Lower lobe of right lung (tissue), 2 donors: ENCODE results near the gene DSC2. TPM values are rescaled to one million over a fixed set of nuclear protein-coding genes. Genes with fewer than 3 reads are reported as not detected.

Source experiments
- ATAC-seq, 2 donors: fragments of 200-7000 bp; cut with Tn5 transposase; one replicate each; pipeline ENCODE4 v1.9.1; 2020 to 2022; ENCODE audit warnings: mild to moderate bottlenecking in 2 of 2, moderate library complexity in 2 of 2
- DNase-seq: peaks from one replicate; pipeline ENCODE4 v3.0.0-alpha.2; 2020
- H3K27ac ChIP-seq: fragments of 200-600 bp; one replicate; pipeline ENCODE4 v1.8.0; 2022
- H3K27me3 ChIP-seq: fragments of 200-600 bp; one replicate; pipeline ENCODE4 v1.8.0; 2022; ENCODE audit warnings: low read depth
- H3K36me3 ChIP-seq: fragments of 200-600 bp; one replicate; pipeline ENCODE4 v1.8.0; 2022; ENCODE audit warnings: mild to moderate bottlenecking
- H3K4me1 ChIP-seq: fragments of 200-600 bp; one replicate; pipeline ENCODE4 v1.8.0; 2022
- H3K4me3 ChIP-seq: fragments of 200-600 bp; one replicate; pipeline ENCODE4 v1.8.0; 2022; ENCODE audit warnings: mild to moderate bottlenecking
- H3K9me3 ChIP-seq: fragments of 200-600 bp; one replicate; pipeline ENCODE4 v1.8.0; 2022
- CTCF ChIP-seq: fragments of 200-600 bp; IDR thresholded peaks from one replicate; pipeline ENCODE4 v1.8.0; 2022; ENCODE audit warnings: antibody characterized with exemption, mild to moderate bottlenecking
- intact Hi-C: fragments of 100-400 bp; cut with DNase I; formaldehyde crosslinking; loops from one replicate; pipeline ENCODE4 v1.11.0; 2022
- total RNA-seq: library from RNA; stranded (reverse); fragmentation: NEBNext Ultra II Directional; extraction: Animal tissue kit (Norgen Biotek cat#: 25700); gene quantifications from one replicate; pipeline ENCODE4 v1.2.1, GENCODE V29; 2021
- donor health status: DM: no; HTN: yes; CAD: no; lungs with severe emphysema.

The DSC2 gene
- total RNA-seq, 1 donor from 2014 or later: 17.6 TPM

DNA sequence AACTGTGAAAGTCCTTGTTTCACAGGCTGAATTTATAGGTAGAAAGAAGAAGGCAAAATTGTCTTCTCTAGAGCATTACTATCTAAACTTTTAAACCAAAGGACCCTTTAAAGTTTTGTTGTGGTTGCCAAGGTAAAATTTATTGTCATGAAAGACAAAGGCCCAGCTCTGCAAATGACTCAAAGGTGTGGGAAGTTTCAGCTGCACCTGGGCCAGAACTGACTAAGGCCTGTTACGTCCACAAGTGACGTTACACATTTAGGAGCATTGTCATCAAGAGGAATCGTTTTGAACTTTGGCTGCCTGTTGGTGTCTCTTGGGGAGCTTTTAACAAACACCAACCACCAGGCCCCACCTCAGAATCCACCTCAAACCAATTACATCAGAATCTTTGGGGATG, 51.6 kb downstream of the DSC2 start:
- no peak for TF ChIP-seq CTCF
- ATAC-seq (no peak), DNase-seq (no peak)
- no peak overlapping the region for H3K27ac ChIP-seq
- H3K36me3 ChIP-seq: no peaks in the 10 kb centered on the region
- H3K9me3 ChIP-seq: no peaks in the 10 kb centered on the region
- no peaks in the 10 kb centered on the region for H3K4me1 ChIP-seq
- H3K4me3 ChIP-seq: no peak overlapping the region
- intact Hi-C loops: no loop called here
- H3K27me3 ChIP-seq: no peaks in the 10 kb centered on the region

DNA sequence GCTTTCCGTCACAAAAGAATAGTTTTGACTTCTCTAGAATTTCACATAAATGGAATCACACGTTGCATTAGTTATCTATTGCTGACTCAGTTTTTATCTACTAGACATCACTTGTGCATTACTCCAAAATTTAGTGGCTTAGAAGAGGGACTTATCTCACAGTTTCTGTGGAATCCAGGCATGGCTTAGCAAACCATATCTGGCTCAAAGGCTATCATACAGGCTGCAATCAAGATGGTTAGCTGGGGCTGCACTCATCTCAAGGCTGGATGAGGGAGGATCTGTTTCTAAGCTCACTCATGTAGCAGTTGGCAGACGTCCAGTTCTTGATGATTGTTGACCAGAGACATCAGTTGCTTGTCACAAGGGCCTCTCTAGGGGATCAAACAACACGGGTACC, 53.0 kb downstream of the DSC2 start:
- no peaks in the 10 kb centered on the region for H3K4me1 ChIP-seq
- peaks cover 5% of the 10 kb centered on the region for H3K27me3 ChIP-seq
- no peaks in the 10 kb centered on the region for H3K36me3 ChIP-seq
- intact Hi-C loops: no loop called here
- no peak for TF ChIP-seq CTCF
- DNase-seq: no peak
- no peak overlapping the region for H3K27ac ChIP-seq
- H3K4me3 ChIP-seq: no peak overlapping the region
- no peaks in the 10 kb centered on the region for H3K9me3 ChIP-seq
- no peak for ATAC-seq

- DNase-seq: no peak
- Histone ChIP-seq H3K27ac (no peak overlapping the region), H3K4me1 (no peaks in the 10 kb centered on the region), H3K9me3 (no peaks in the 10 kb centered on the region), H3K27me3 (peaks cover 15% of the 10 kb centered on the region), H3K4me3 (no peak overlapping the region), H3K36me3 (no peaks in the 10 kb centered on the region)
- intact Hi-C loops: no loop called here
- no peak for ATAC-seq
- no peak for TF ChIP-seq CTCF
These were observed 54.0 kb downstream of the DSC2 start for GRCh38 chr18:31048216-31048615.

GRCh38 chr18:31046916-31047315, 55.3 kb downstream of the DSC2 start:
- Histone ChIP-seq H3K4me3 (no peak overlapping the region), H3K4me1 (peaks cover 10% of the 10 kb centered on the region), H3K9me3 (no peaks in the 10 kb centered on the region), H3K36me3 (no peaks in the 10 kb centered on the region), H3K27me3 (peaks cover 28% of the 10 kb centered on the region), H3K27ac (no peak overlapping the region)
- DNase-seq (no peak), ATAC-seq (no peak)
- TF ChIP-seq CTCF: no peak
- intact Hi-C loops: no loop called here

DNA sequence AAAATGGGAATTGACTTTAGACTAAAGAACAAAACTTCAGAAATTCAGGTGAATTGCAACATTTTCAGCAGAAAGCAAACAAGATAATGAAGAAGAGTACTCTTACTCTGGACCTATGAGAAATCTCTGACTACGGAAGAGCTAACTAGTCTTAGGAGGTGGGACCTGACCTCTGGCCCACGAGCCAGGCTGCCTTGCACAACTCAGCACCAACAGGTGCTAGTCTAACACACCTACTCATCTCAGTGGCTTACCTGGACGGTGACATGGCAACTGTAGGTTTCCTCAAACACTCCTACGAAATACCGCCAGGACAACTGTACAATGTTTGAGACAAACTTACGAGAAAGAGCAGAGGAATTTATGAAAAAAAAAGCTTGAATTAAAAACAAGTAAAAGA, 56.6 kb downstream of the DSC2 start:
- no peaks in the 10 kb centered on the region for H3K36me3 ChIP-seq
- no peaks in the 10 kb centered on the region for H3K9me3 ChIP-seq
- no peak for DNase-seq
- intact Hi-C loops: no loop called here
- no peak for ATAC-seq
- peaks cover 17% of the 10 kb centered on the region for H3K4me1 ChIP-seq
- H3K27me3 ChIP-seq: peaks cover 41% of the 10 kb centered on the region
- no peak overlapping the region for H3K27ac ChIP-seq
- no peak for TF ChIP-seq CTCF
- no peak overlapping the region for H3K4me3 ChIP-seq

GRCh38 chr18:31044926-31045325, 57.3 kb downstream of the DSC2 start:
- peaks cover 17% of the 10 kb centered on the region for H3K4me1 ChIP-seq
- no peaks in the 10 kb centered on the region for H3K36me3 ChIP-seq
- TF ChIP-seq CTCF: no peak
- intact Hi-C loops: no loop called here
- H3K9me3 ChIP-seq: no peaks in the 10 kb centered on the region
- H3K27me3 ChIP-seq: peaks cover 48% of the 10 kb centered on the region
- DNase-seq (no peak), ATAC-seq (no peak)
- no peak overlapping the region for H3K4me3 ChIP-seq
- H3K27ac ChIP-seq: no peak overlapping the region
